GM12874 (cell line): ENCODE measurements around the gene SEMA7A.

Source experiments
- TF ChIP-seq, protein P1 (sequence below): IDR thresholded peaks from 2 replicates; pipeline ENCODE4 v1.5.1; 2011; ENCODE audit warnings: low read depth, mild to moderate bottlenecking, control low read depth, low read length, moderate library complexity; ENCODE audit not compliant: insufficient read depth

Gene SEMA7A

DNA sequence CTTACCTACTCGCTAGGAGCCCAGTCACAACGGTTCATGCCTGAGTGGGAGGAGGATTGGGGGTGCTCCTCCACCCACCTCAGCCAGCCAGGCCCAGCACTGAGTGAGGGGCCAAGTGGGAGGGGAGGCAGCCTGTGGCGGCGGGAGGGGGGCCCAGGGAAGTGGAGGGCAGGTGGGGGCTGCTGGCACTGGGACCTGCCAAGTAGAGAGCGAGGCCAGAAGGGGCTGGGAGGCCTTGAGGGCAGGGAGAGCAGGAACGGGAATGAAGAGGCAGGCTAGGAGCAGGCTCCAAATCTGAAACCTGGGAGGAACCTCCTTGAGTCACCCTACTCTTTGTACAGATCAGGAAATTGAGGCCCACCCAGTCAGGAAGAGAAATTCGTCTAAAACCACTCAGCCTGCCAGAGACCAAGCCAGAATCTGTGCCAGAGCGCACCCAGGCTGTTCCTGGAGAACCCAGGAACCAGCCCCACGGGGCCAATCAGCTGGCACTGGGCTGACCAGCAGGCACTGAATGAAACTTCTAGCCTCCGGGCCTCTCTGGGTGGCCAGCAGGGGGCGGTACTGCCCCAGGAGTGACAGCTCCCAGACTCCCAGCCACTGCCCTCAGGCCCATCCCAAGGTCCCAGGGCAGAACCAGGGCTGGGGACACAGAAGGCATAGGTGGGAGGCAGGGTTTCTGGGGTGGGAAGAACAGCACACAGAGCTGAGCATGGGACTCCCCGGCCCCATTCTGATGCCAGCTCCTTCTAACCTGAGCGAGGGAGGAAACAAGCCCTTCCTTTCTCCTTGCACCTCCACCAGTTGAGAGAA lies 51.5 kb downstream of the SEMA7A start:
- TF ChIP-seq, protein P1, sequence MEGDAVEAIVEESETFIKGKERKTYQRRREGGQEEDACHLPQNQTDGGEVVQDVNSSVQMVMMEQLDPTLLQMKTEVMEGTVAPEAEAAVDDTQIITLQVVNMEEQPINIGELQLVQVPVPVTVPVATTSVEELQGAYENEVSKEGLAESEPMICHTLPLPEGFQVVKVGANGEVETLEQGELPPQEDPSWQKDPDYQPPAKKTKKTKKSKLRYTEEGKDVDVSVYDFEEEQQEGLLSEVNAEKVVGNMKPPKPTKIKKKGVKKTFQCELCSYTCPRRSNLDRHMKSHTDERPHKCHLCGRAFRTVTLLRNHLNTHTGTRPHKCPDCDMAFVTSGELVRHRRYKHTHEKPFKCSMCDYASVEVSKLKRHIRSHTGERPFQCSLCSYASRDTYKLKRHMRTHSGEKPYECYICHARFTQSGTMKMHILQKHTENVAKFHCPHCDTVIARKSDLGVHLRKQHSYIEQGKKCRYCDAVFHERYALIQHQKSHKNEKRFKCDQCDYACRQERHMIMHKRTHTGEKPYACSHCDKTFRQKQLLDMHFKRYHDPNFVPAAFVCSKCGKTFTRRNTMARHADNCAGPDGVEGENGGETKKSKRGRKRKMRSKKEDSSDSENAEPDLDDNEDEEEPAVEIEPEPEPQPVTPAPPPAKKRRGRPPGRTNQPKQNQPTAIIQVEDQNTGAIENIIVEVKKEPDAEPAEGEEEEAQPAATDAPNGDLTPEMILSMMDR, result peak; percentile 98

- TF ChIP-seq, protein P1, result no peak
Measured at GRCh38 chr15:74381481-74381880, 52.3 kb downstream of the SEMA7A start.

DNA sequence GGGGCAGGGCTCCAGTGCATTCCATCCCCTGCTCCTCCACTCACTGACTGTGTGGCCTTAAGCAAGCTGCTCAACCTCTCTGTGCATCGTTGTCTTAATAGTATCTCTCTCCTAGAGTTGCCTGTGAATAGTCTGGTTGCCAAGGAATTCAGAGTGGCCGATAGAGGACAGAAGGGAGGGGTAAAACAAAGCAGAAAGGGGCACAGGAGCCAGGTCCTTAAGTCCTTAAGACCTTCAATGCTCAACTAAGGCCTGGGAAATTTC lies 52.6 kb downstream of the SEMA7A start:
- TF ChIP-seq, protein P1, result no peak

GRCh38 chr15:74380361-74381189 lies 53.2 kb downstream of the SEMA7A start:
- TF ChIP-seq, protein P1, result no peak

DNA sequence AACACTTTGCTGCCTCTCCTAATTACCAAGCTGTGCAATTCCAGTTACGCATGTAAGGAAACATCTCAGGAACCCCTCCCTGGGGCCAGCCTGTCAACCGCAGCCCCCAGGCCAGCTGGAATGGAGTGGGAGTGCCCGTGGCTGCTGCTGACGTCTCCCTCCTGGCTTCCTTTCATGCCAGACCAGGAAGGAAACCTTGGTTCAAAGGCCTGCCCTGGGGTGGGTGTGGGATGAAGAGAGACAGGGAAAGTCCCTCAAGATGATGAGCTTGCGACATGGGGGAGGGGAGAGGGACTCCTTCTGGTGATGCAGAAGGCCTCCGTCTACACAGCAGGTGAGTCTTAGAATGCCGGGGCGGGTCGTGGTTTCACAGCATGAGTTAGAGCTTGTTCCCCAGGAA lies 54.9 kb downstream of the SEMA7A start:
- TF ChIP-seq, protein P1, result no peak

- TF ChIP-seq, protein P1, result no peak
Measured at GRCh38 chr15:74377831-74378766, 55.7 kb downstream of the SEMA7A start.

DNA sequence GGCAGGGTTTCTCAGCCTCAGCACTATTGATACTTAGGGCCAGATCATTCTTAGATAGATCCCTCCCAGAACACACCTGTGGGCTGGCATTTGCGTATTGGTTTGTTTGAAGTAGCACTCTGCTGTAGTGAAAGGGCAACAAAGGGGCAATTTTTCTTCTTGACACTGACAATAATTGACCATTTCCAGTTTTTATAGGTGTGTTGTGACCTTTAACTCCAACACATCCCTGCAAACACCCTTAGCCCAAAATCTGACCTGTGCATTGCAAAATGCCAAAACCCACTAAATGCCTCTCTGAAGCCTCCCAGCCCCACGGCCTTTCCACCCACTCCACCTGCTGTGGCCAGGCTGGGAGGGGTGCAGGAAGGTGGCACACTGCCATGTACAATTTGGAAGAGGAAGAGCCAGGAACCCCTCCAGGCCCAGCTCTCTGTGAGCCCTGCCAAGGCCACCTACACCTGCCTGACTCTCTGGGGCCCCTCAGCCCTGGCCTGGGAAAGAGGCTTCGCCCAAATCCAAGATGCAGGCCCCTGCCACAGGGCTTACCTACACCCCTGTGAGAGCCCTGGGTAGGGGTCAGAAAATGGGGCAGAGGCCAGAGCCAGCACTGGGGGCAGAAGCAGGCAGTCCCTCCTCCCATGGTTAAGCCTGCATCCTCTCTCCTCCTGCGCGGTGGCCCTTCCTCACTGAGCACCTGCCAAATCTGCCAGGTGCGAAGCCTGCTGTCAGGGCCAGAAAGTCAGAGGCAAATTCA lies 56.8 kb downstream of the SEMA7A start:
- TF ChIP-seq, protein P1, result no peak
